HG02678 (cell line): ENCODE data around the gene GIMAP1.

Experiments
- ATAC-seq: cut with Tn5 transposase; IDR thresholded peaks from one replicate; pipeline ENCODE4 v1.9.1; 2021; ENCODE audit warnings: mild to moderate bottlenecking, moderate library complexity; ENCODE audit not compliant: unreplicated experiment

The GIMAP1 gene

DNA sequence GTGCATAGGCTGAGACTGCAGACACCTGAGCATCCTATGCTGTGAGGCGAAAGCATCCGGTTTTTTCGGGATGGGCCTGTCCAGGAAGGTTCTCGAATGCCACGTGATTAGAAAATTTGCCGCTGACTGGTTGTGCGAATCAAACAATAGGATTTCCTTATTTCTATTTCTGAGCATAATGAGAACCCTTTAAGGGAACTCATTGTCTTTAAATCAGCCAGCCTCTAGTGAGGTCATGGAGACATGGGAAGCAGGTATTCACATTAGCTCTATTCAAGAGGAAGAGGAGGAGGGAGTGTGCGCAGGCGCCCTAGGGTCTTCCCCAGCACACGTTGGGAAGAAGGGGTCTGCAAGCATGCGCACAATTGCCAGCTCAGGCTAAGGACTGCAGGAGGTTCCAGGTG is 5.6 kb downstream of the GIMAP1 start:
- no peak for ATAC-seq

DNA sequence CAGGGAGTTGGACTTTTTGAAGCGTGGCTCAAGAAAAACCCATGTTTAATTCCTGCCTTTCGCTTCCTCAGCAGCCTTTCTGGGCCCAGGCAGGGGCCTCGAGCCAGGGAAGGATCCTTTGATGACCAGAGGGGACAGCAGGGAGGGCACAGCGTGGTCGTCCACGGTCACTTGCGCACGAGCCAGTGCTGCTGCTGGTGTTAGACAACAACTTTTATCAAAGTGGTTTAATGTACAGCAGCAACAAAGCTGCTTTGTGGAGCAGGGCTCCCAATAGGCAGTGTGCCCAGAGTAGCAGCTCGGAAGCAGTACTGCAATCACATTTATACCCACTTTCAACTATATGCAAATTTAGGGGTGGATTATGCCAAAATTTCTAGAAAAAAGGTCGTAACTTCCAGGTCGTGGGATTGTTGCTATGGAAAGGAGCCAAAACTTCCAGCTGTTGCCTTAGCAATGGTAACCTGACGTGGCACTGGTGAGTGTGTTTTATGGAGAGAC is 6.1 kb downstream of the GIMAP1 start:
- ATAC-seq: no peak

DNA sequence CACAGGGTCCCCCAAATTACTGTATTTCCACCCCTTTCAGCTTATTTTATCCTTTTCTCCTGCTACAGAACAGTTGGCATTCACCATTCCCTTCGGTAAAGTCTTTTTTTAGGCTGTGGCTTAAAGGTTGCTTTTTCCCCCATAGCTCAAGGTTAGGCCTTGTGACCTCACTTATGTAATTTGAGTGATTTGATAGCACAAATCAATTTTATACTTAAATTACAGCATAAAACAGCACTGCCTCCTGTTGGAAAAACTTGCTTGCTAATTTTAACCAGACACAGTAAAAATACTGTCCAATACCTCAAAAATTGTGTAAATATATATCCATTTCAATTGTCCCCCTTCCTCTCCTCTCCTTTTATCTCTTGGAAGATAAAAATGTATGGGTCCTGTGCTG is 7.1 kb downstream of the GIMAP1 start:
- ATAC-seq: no peak

DNA sequence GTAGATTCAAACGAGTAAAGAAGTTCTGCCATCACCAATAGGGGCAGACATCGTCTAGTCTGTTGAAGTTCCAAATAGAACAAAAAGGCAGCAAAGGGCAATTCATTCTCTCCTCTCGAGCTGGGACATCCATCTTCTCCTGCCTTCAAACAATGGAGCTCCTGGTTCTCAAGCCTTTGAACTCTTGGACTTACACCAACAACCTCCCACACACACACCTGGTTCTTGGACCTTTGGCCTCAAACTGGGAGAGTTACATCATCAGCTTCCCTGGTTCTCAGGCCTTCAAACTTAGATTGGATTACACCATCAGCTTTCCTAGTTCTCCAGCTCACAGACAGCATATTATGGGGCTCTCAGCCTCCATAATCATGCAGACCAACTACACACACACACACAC is 11.0 kb downstream of the GIMAP1 start:
- ATAC-seq: no peak

DNA sequence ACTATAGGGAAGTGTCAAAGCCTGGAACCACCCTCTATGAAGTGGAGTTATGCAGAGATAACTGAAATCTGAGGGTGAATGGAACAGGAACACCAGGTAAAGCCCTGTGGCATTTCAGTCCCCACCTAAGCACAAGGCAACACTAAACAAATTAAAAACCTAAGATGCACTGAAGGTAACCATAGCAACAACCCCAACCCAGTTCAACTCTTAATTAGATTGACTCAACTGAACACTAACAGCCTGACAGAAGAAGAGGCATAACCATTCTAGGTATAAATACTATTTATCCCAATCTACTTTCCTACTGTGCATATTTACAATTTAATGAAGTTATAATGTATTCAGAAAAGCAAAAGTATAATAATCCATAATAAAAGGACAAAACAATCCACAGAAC is 11.6 kb downstream of the GIMAP1 start:
- ATAC-seq: no peak

DNA sequence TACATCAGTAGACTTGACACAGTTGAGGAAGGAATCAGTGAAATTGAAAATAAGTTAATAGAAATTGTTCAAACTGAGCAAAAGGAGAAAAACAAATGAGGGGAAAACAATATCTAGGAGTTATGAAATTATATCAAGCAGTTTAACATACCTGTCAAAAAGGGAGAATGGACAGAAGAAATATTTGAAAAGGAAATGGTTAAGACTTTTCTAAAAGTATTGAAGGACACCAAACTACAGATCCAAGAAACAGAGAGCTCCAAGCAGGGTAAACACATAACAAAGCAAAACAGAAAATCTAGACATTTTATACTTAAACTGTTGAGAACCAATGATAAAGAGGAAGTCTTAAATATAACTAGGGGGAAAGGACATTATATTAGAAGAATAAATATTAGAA is 12.2 kb downstream of the GIMAP1 start:
- no peak for ATAC-seq

DNA sequence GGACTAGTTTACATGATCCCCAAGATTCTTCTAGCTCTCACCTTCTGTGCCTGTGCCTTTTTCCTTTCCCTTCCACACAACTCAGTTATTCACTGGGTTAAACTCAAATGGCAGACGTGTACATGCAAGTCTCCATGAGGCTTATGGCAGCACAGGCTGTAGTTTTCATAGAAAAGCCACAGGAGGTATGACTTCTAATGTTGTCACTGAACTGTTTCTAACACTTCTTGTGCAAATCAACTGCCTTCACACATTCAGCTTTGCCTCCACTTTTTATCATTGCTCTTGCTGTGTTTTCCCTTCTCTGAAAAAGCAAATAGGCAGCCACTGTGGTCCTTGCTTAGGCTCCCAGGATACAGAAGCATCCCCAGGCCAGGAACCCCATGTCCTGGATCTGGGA is 15.5 kb downstream of the GIMAP1 start:
- ATAC-seq: no peak

DNA sequence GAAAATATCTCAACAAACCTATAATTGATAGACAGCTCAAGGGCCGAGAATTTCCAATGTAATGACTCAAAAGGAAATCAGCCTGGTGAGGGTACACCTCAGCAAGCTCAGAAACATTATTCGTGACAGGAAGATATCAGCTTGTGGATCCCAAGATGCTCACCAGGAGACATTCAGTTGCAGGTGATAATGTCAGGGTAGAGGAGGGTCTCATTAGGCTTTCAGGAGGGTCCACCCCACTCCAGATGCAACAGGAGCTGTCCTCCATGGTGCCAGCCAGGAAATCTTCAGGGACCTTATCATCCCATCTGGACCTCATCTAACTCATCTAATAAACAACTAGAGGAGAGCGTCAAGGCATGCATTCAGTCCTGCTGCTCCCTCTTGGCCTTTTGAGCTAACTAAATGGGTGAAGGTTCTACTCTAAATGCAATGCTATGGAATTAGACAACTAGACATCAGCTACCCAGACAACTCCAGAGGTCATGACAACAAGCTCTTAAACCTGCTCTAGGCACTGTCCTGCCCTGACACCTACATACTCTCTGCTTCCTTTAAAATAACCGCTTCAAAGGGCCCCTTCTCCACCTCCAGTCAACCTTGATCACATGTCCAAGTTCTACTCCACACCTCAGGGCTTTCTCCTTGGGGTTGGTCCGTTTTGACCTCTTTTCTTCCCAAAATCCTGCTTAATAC is 16.5 kb downstream of the GIMAP1 start:
- ATAC-seq: no peak

DNA sequence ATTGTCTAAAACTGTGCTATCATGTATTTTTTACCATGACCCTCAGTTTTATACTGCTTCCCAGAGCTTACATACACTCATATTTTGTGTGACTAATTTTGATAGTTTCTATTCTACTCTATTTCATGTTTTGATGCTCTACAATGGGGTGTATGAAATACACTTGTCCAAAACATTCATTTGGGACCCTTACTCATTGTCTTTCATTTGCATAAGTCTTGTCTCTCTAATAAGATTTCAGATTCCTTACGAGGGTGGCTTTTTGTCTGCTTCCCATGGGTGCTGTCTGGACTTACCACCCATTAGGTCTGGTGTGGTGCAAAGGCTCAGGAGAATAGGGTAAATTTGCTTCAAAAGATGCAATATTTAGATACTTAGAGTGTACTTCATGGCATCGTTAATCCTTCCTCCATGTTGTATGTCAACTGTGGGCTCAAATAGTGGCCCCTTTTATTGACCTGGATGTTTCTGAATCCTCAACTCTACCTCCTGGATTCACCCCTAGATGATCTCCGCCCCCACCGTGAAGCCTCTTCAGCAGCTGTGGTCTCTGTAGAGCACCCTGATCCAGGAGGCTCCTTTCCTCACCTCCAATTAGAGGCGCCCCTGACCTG is 17.2 kb downstream of the GIMAP1 start:
- no peak for ATAC-seq

DNA sequence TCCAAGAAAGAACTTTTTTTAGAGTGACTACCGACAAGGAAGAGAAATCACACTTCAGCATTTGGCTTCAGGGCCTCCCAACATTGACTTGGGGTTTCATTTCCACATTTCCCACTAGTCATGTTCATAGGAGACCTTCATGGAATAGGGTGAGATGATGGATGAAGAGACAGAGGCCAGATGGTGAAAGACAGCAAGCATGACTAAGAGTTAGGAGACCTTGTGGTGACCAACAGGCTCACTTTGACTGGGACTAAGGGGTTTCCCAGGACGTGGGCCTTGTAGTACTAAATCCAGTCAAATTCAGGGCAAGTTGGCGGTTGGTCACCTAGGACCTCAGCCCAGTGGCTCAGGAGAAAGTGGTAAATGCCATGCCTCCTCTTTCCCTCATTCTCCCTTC is 17.8 kb downstream of the GIMAP1 start:
- ATAC-seq: no peak

DNA sequence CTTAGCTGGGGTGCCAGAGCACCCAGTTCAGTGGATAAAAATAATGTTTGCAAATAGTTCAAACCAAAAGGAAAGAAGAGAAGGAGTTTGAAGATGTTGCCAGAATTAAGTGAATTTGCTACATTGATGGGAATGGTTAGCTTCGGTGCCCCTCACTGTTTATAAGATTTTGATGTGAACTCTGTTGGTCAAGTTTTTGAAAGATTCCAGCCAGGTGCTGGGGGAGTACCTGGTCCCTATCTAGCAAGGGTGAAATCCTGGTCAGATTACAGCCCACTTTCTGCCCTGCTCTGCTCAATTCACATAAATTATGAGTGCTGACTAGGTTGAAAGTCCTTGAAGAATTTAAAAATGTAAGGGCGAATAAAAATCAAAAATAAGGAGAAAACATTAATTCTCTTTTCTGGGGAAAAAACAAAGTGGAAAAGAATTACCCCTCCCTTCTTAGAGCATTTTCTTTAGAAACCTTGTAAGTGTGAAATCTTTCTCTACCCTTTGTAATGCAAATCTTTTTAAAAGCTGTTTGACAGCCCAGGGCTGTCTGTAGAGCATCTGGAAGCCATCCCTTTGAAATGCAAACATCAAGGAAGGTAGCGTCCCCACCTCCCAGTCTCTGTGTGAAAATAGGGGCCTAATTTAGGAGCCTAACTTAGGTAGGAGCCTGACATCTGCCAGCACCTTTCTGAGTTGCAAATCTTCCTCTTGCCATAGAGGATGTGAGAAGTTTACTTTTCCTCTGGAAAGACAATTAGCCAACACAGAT is 19.4 kb downstream of the GIMAP1 start:
- ATAC-seq: no peak

DNA sequence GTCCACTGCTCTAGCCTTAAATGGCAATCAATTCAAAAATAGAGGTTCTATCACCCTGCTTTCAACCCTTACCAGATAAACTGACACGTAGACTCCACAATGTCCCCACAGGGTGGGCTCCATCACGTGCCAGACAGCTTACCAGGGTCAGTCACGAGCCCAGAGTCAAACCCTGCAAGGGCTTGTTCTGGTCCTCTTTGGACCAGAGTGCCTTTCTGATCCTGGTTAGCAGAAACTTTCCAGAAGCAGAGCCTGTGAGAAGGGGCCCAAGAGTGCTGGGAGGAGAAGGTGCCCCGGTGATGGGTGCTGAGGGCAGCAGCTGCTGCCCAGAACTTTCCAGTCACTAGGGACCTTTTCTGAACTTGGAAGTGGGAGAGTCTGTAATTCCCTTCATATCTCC is 20.5 kb downstream of the GIMAP1 start:
- ATAC-seq: no peak

DNA sequence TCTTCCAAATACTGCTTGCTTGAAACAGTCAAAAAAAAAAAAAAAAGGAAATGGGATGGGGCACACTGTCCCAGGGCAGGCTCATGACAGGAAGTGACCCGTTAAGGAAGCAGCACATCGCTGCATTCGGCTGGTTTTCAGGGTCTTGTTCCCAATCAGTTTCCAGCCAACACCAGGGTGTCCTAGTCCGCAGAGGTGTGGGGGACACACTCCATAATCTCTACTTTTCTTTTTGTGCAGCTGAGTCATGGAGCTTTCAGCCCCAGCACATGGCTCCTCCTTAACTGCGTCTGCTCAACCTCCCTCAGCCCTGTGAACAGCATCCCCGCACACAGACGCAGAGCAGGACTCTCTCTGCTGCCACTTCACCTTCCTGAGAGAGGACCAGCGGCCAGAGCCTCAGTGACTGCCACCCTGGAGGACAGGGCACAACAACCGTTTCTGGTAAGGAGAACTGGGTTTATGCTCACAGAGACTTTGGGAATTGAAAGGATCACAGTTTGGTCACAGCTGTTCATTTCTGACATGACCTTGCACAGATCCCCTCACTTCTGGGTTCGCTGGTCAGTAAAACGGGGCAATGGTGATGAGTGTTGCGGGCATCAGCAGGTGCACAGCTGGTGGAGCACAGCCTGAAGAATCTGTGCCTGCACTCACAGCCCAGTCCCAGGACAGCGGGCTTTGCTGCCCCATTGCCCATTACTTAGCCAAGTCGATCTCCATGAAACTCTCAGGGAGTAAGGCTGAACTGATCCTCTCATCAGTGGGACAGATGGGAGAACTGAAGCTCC is 21.0 kb downstream of the GIMAP1 start, which contains the start of gene GIMAP5:
Gene GIMAP5, plus strand, starts transcription at position 154 of the 791 bp plus-strand sequence. CDS start 3,467 bp downstream, outside the sequence.
- ATAC-seq: peak; percentile 67

DNA sequence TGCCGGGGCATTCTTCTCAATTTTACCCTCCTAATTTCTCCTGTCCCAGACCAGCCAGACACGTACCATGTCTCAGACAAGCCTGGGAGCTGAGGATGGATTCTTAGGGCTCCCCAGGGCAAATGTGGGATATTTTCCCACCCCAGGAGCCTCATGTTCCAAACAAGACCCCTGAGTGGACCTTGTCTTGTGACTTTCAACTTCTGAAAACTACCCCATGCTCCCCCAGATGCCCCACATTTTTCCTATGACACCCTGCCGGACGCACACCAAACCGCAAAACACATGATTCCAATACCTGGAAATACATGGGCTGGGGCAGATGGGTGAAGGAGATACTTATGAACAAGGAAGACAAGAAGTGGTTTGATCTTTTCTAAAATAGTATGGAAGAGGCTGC is 21.7 kb downstream of the GIMAP1 start:
- no peak for ATAC-seq

DNA sequence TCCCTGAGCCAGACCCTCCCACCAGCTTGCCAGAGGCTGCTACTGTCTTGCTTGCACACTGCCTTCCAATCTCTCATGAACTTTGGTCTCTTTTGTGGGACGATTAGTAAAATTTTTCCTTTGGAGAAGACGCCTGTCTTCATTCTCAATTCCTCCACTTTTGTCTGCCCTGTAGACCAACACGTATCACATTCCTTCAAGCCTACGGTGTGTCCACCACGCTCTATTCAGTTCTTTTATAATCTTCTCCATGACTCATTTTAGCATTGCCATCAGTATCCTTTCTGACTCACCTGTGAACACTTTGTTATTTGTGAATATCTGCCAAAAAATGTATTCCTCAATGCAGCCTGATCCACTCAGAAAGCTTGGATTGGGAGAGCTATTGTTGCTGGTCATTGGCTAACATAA is 22.2 kb downstream of the GIMAP1 start:
- no peak for ATAC-seq

DNA sequence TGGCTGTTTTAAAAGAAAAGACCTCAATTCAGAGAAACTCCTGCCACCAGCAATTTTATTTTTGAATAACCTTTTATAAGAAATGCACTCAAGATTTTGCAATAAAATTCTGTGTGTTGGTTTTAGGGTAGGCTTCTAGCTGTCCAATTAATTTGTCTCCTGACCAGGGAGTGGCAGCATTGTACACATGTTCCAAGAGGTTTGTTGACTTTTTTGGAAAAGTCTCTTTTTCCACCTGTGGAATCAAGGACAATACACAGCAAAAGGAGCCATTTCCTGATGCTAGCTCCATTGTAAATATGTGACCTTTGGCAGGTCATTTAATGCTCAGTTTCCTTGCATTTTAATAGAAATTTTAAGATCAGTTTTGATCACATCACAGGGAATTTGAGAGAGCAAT is 22.6 kb downstream of the GIMAP1 start:
- no peak for ATAC-seq

DNA sequence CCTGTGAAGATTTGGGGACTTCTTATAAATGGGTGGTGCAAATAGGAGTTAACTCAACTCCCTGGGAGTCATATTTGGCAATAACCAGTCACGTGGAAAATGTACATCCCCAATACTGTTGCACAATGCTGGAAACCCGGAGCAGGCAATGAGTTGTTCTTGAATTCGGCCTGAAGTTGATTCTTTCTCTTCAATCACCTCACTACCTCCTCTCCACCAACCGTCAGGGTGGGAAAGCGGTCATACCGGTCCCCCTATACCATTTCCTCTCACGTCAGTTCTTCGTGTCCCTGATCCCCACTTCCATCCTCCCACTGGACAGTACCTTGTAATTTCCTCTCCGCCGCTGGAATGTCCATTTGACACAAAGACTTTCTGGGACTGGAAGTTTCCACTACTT is 23.6 kb downstream of the GIMAP1 start:
- no peak for ATAC-seq

DNA sequence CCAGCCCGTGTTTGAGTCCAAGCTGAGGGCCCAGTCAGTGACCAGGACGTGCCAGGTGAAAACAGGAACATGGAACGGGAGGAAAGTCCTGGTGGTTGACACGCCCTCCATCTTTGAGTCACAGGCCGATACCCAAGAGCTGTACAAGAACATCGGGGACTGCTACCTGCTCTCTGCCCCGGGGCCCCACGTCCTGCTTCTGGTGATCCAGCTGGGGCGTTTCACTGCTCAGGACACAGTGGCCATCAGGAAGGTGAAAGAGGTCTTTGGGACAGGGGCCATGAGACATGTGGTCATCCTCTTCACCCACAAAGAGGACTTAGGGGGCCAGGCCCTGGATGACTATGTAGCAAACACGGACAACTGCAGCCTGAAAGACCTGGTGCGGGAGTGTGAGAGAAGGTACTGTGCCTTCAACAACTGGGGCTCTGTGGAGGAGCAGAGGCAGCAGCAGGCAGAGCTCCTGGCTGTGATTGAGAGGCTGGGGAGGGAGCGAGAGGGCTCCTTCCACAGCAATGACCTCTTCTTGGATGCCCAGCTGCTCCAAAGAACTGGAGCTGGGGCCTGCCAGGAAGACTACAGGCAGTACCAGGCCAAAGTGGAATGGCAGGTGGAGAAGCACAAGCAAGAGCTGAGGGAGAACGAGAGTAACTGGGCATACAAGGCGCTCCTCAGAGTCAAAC is 26.0 kb downstream of the GIMAP1 start:
- ATAC-seq: no peak

DNA sequence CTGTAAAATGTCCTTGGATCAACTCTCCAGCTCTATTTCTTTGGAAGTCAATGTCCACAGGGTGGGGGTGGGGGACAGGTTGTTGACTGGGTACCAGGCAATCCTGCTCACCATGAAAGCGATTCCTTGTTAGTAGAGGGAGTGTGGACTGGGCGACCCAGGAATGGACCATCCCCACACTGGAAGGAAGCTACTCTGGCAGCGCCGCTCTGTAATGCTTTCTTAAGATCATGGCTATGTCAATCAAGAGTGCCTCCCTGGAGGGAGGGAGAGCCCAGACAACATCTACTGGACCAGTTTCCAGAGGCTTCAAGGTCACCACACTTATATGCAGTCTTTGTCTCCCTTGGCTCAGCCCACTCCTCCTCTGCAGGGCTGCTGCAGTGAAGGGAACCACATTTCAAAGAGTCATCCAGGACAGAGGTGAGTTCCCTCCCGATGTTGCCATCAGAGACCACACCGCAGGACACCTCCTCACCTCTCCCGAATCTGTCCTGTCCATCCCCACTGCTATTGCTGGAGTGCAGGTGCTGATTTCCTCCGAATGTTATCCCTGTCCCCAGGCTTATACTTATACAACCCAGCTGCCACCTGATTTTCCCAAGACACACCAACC is 27.7 kb downstream of the GIMAP1 start:
- ATAC-seq: no peak

DNA sequence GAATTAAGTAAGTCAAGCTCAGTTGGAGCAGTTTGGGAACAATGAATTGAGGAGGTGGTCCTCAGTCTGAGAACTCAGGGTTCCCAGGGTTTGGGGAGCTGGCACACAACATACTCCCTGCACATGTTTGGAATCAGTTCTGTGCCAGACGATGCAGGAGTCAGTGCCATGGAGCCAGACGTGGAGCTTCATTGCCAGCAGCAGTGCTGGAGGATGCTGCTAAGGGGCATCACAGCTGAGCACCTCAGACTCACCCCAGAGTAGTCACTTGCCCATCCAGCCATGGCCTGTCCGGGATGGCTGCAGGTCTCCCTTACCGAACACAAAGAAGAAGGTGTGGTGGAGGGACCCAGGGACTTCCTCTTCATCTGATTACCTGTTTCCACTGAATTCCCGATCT is 28.7 kb downstream of the GIMAP1 start:
- no peak for ATAC-seq
